K562 (cell line): ENCODE measurements around the gene CHN2. TPM values are rescaled to one million over a fixed set of nuclear protein-coding genes. Genes with fewer than 3 reads are reported as not detected.

Experiments used
- ATAC-seq: fragments of 200-7000 bp; cut with Tn5 transposase; 3 replicates; pipeline ENCODE4 v1.9.1; 2020; ENCODE audit warnings: moderate library complexity
- BruUV-seq: library from RNA; stranded (reverse); fragments of 400-500 nt; replicated peaks from 2 replicates; lab custom pipeline; 2021; lab: Mats Ljungman, UMichigan
- CTCF ChIA-PET: fragments of 300-600 bp; formaldehyde crosslinking; extraction: SDS; loops from one replicate; lab custom pipeline; 2021; ENCODE audit warnings: low intra/inter-chr PET ratio; lab: Yijun Ruan, JAX
- POLR2A ChIA-PET: fragments of 300-600, 350-650 bp; sonication (Branson Sonifier 250); formaldehyde crosslinking; extraction: SDS; loops from one replicate; lab custom pipeline; 2021; ENCODE audit warnings: antibody characterized with exemption, inconsistent platforms; lab: Yijun Ruan, JAX
- DNase-seq, 4 experiments: peaks; one replicate each; pipeline versions ENCODE4 v3.0.0 to v3.0.0-alpha.2; 2011 to 2018; ENCODE audit warnings: low spot score in 3 of 4, mixed read lengths in 3 of 4; ENCODE audit errors: extremely low read depth in 1 of 4
- FAIRE-seq: peaks from 2 replicates; lab custom pipeline; 2011; peaks lifted over from hg19 to GRCh38; lab: Jason Lieb, UNC
- H2AFZ ChIP-seq: 2 replicates; pipeline ENCODE4 v1.6.0; 2011; ENCODE audit warnings: low read depth, low read length, control low read depth, inconsistent platforms
- H3K27ac ChIP-seq: fragments of 200-600 bp; 3 replicates; pipeline ENCODE4 v1.8.0; 2011; ENCODE audit warnings: low read depth, mild to moderate bottlenecking, control low read depth, inconsistent platforms, low read length, moderate library complexity, mixed read lengths; ENCODE audit errors: extremely low read depth
- H3K27me3 ChIP-seq, 2 experiments: fragments of 300-600 bp in 1 of 2; 2 replicates in 1 of 2; 3 replicates in 1 of 2; pipeline versions ENCODE4 v1.6.0 to v1.8.0; 2011; ENCODE audit warnings: inconsistent platforms in 2 of 2, low read length in 2 of 2, mild to moderate bottlenecking in 1 of 2, mixed read lengths in 1 of 2, moderate library complexity in 1 of 2; ENCODE audit not compliant: control insufficient read depth in 2 of 2, insufficient read depth in 2 of 2
- H3K36me3 ChIP-seq: fragments of 300-600 bp; 3 replicates; pipeline ENCODE4 v1.8.0; 2011; ENCODE audit warnings: mild to moderate bottlenecking, low read length, inconsistent platforms; ENCODE audit not compliant: control insufficient read depth, insufficient read depth
- H3K4me1 ChIP-seq, 2 experiments: fragments of 200-600 bp in 1 of 2; replicated peaks in 1 of 2; 2 replicates in 1 of 2; 3 replicates in 1 of 2; pipeline versions ENCODE4 v1.5.1 to v1.8.0; 2011; ENCODE audit warnings: inconsistent platforms in 2 of 2, low read length in 2 of 2, mild to moderate bottlenecking in 1 of 2, mixed read lengths in 1 of 2, moderate library complexity in 1 of 2; ENCODE audit not compliant: control insufficient read depth in 2 of 2, insufficient read depth in 2 of 2
- H3K4me2 ChIP-seq: 2 replicates; pipeline ENCODE4 v1.6.1; 2011; ENCODE audit warnings: low read length, control low read depth, inconsistent platforms, mixed read lengths; ENCODE audit not compliant: insufficient read depth
- H3K4me3 ChIP-seq: fragments of 200-600 bp; sonication (generic), shearing (Covaris generic); 2 replicates; pipeline ENCODE4 v1.5.1; 2016; ENCODE audit warnings: control low read depth, inconsistent platforms
- H3K79me2 ChIP-seq: fragments of 200-600 bp; 3 replicates; pipeline ENCODE4 v1.8.0; 2011; ENCODE audit warnings: low read length, inconsistent platforms; ENCODE audit not compliant: control insufficient read depth, insufficient read depth
- H3K9ac ChIP-seq, 2 experiments: 2 replicates each; pipeline versions ENCODE4 v1.6.0 to v1.6.1; 2011; ENCODE audit warnings: low read depth in 2 of 2, low read length in 2 of 2, control low read depth in 1 of 2, inconsistent platforms in 1 of 2, mild to moderate bottlenecking in 1 of 2, mixed read lengths in 1 of 2; ENCODE audit not compliant: insufficient read depth in 1 of 2
- H3K9me1 ChIP-seq: one replicate; pipeline ENCODE4 v1.6.0; 2011; ENCODE audit warnings: inconsistent platforms, mild to moderate bottlenecking, low read length, moderate library complexity; ENCODE audit not compliant: control insufficient read depth, insufficient read depth
- H3K9me3 ChIP-seq: replicated peaks from 2 replicates; pipeline ENCODE4 v1.5.1; 2011; ENCODE audit warnings: low read depth, low read length, inconsistent platforms; ENCODE audit not compliant: control insufficient read depth, insufficient read depth
- H4K20me1 ChIP-seq: replicated peaks from 2 replicates; pipeline ENCODE4 v1.6.1; 2011; ENCODE audit warnings: low read length, inconsistent platforms, mixed read lengths; ENCODE audit not compliant: control insufficient read depth, insufficient read depth
- CREBBP ChIP-seq: IDR thresholded peaks from one replicate; pipeline ENCODE4 v1.6.1; 2012; ENCODE audit warnings: low read depth, mild to moderate bottlenecking, control low read depth, inconsistent platforms, low read length
- JUNB ChIP-seq: fragments of 450-650 bp; formaldehyde crosslinking; conservative IDR thresholded peaks from 2 replicates; pipeline ENCODE4 v1.4.0; 2020; ENCODE audit warnings: mild to moderate bottlenecking
- WGBS: fragments of 100-300 bp; shearing (Covaris generic); methylation state at CpG from one replicate; pipeline ENCODE4 v1.1.6; 2016; ENCODE audit warnings: low coverage, mixed read lengths; ENCODE audit not compliant: insufficient coverage; ENCODE audit errors: missing lambda C conversion rate; 5-methylcytosine and 5-hydroxymethylcytosine counted together
- in situ Hi-C: fragments of 300-500 bp; cut with MboI; formaldehyde crosslinking; loops from 4 replicates; pipeline ENCODE4 v1.15.0; 2018; ENCODE audit warnings: inconsistent platforms, mixed read lengths
- intact Hi-C: fragments of 100-400 bp; cut with micrococcal nuclease; formaldehyde crosslinking; loops from 2 replicates; pipeline ENCODE4 v1.14.2; 2022
- polyA plus RNA-seq, 8 experiments: library from polyadenylated mRNA; depleted of rRNA in 4 of 8; stranded (reverse) in 5 of 8; unstranded in 3 of 8; fragments of >200 nt; fragmentation: Nextera tagmentation in 2 of 8; fragmentation: Illumina TruSeq in 1 of 8; extraction: Ambion mirVana in 2 of 8; extraction: Trizol in 1 of 8; gene quantifications; 2 replicates each; pipeline versions ENCODE4 v1.2.1 to v1.2.3, GENCODE V29; 2011 to 2014; ENCODE audit warnings: inconsistent platforms in 1 of 8, missing spikeins in 1 of 8
- total RNA-seq, 7 experiments: library from RNA; depleted of rRNA in 6 of 7; stranded (reverse); fragments of >200 nt in 6 of 7; fragmentation: Illumina TruSeq in 2 of 7; extraction: Trizol in 2 of 7; gene quantifications; 2 replicates each; pipeline versions ENCODE4 v1.2.1 to v1.2.3, GENCODE V29; 2011 to 2021; ENCODE audit warnings: low replicate concordance in 1 of 7

Gene CHN2
- total and polyA plus RNA-seq, 9 of the 15 experiments (the other 6 are each of a cell fraction or from before 2014, with no cell fraction given): 0.12 to 2.1 (median 0.31) TPM; not detected in 1

GRCh38 chr7:29416938-29417305, 222.3 kb downstream of the CHN2 start:
- ATAC-seq (no peak), DNase-seq (no peak), FAIRE-seq (no peak)
- Histone ChIP-seq H3K36me3 (no peaks in the 10 kb centered on the region), H2AFZ (no peak overlapping the region), H3K4me3 (no peak overlapping the region), H3K4me1 (no peaks in the 10 kb centered on the region), H3K27me3 (peaks cover 15 to 41% of the 10 kb centered on the region in 2 experiments; a peak in 3 of 5 replicates), H3K79me2 (no peaks in the 10 kb centered on the region), H3K4me2 (no peak overlapping the region), H3K9me1 (no peaks in the 10 kb centered on the region), H3K9ac (no peak overlapping the region), H4K20me1 (no peaks in the 10 kb centered on the region), H3K27ac (no peak overlapping the region), H3K9me3 (no peaks in the 10 kb centered on the region)
- BruUV-seq: no TSS peak
- POLR2A ChIA-PET: interaction anchor here (0.6 kb wide), 1 partner anchor 775 kb away, joined by 3 read pairs; no protein-coding TSS in a partner anchor
- CTCF ChIA-PET: no interaction called here
- 9% methylated on average over 9 of the region's 9 CpGs for WGBS
- in situ Hi-C loops: no loop called here
- TF ChIP-seq CREBBP: no peak
- intact Hi-C loops: no loop called here

GRCh38 chr7:29418056-29418455, 223.5 kb downstream of the CHN2 start:
- in situ Hi-C loops: no loop called here
- Histone ChIP-seq H3K4me3 (no peak overlapping the region), H3K9ac (no peak overlapping the region), H3K9me3 (no peaks in the 10 kb centered on the region), H3K4me1 (no peaks in the 10 kb centered on the region), H3K79me2 (no peaks in the 10 kb centered on the region), H3K27me3 (peaks cover 15 to 42% of the 10 kb centered on the region in 2 experiments; a peak in 3 of 5 replicates), H3K9me1 (no peaks in the 10 kb centered on the region), H4K20me1 (no peaks in the 10 kb centered on the region), H3K27ac (no peak overlapping the region), H3K4me2 (no peak overlapping the region), H2AFZ (no peak overlapping the region), H3K36me3 (no peaks in the 10 kb centered on the region)
- no TSS peak for BruUV-seq
- intact Hi-C loops: no loop called here
- ChIA-PET POLR2A (interaction anchor here (1.0 kb wide), 1 partner anchor 14 kb away, joined by 3 read pairs; no protein-coding TSS in a partner anchor), CTCF (no interaction called here)
- FAIRE-seq (no peak), ATAC-seq (no peak), DNase-seq (no peak)
- 20% methylated on average over 12 of the region's 12 CpGs for WGBS
- no peak for TF ChIP-seq JUNB
